ENCODE data around the gene ADAMTS18.

GRCh38 chr16:77290451-77291115, 144.3 kb downstream of the ADAMTS18 start:
- TF ChIP-seq POLR2AphosphoS5 (IDR thresholded peaks at IDR 0.05) (no peak), CTCF (IDR thresholded peaks at IDR 0.05) (no peak)

All from prostate gland (tissue), 2 donors.